GM12873 (cell line): ENCODE results near the gene PRMT1.

Experiments used
- TF ChIP-seq, protein P1 (sequence below): IDR thresholded peaks from 2 replicates; pipeline ENCODE4 v1.5.1; 2012; ENCODE audit warnings: low read depth, mild to moderate bottlenecking, moderate library complexity, low read length, control low read depth; ENCODE audit not compliant: insufficient read depth; ENCODE audit errors: missing control alignments

The PRMT1 gene

DNA sequence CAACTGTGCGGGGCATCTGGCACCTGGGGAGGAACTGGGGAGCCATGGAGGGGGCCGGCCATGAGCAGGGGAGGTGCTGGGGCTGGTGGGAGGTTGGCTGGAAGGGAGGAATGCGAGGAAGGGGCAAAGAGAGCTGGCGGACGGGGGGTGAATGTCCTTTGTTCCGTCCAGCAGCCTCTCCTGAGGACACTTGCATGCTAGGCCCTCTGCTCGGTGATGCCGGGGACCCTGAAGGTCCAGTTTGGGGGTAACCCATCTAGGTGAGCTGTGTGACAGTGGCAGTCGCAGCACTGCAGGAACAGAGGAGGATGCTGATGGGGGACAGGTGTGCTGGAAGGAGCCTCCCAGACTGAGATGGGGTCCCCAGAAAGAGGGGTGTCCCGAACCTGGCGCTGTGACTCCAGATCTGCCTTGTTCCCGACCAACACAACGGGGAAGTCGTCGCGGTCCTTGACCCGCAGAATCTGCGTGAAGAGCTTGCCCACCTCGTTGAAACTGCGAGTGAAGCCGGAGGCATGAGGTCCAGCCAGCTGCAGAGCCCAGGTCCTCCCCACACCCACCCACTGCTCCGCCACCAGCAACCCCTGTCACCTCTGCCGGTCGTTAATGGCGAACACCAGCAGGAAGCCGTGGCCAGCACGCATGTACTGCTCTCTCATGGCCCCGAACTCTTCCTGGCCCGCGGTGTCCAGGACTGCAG lies 40.7 kb upstream of the PRMT1 start:
- TF ChIP-seq, protein P1, sequence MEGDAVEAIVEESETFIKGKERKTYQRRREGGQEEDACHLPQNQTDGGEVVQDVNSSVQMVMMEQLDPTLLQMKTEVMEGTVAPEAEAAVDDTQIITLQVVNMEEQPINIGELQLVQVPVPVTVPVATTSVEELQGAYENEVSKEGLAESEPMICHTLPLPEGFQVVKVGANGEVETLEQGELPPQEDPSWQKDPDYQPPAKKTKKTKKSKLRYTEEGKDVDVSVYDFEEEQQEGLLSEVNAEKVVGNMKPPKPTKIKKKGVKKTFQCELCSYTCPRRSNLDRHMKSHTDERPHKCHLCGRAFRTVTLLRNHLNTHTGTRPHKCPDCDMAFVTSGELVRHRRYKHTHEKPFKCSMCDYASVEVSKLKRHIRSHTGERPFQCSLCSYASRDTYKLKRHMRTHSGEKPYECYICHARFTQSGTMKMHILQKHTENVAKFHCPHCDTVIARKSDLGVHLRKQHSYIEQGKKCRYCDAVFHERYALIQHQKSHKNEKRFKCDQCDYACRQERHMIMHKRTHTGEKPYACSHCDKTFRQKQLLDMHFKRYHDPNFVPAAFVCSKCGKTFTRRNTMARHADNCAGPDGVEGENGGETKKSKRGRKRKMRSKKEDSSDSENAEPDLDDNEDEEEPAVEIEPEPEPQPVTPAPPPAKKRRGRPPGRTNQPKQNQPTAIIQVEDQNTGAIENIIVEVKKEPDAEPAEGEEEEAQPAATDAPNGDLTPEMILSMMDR, result no peak

DNA sequence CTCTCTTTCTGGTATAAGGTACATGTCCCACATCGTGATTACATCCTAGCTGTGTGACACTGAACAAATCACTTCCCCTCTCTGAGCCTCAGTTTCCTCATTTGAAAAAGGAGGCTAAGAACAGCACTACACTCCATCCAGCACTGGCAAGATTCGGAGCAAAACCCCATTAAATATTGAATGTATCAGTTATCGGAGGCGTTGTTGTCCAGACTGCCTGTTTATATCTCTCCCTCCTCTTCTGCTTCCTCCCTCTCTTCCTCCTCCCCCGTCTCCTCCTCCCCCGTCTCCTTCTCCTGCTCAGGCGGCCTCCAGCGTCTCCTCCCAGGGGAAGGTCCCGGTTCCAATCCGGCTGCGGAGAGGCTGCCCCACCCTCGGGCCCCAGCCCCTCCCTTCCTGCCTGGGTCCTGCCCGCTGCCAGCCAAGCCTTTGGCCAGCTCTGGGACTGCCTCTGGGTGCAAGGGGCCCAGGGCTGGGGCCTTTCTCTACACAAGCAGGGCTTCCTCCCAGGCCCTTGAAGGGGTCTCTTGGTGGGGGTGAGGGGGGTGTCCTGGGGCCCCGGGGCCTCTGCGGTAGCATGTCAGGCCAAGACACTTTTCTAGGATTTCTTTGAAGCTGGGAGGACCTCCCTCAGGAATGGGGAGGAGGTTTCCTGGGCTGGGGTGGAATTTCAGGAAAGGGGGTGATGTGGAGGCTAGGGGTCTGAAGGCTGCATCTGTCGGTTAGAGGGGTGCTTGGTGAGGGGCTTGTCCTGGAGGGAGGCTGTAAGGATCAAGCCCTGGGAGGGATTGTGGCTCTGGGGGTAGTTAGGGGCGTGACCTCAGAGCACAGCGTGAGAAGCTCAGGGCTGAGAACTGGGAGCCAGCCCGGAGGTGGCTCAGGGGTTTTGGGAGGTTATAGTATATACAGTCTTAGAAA lies 39.0 kb upstream of the PRMT1 start:
- TF ChIP-seq, protein P1, result no peak

DNA sequence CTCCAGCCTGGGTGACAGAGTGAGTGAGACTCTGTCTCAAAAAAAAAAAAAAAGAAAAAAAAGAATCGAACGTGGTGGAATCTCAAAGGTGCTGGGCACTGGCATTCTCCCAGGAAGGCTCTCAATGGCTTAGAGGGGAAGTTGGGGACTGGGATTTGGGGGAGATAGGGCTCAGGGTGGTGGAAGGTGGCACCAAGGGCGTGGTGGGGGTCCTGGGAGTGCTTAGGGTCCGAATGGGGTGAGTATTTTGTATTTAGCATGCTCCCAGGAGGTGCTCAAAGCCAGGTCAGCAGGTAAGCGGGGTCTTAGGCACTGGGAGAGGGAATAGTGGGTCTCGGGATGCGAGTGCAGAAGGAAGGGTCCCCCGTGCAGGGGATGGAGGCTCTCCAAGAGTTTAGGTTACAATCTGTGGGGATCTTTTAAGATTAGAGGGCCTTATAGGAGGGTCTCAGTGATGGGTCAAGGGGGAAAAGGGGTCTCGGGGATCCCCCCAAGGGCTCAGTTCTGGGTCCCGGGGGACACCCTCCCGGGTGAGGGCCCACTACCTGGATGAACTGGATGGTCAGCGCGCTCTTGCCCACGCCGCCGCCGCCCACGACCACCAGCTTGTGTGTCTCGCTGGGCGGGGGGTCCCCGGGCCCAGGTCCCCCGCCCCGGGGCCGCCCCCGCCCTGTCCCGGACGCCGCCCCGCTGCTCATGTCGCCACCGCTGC lies 37.5 kb upstream of the PRMT1 start:
- TF ChIP-seq, protein P1, result no peak

DNA sequence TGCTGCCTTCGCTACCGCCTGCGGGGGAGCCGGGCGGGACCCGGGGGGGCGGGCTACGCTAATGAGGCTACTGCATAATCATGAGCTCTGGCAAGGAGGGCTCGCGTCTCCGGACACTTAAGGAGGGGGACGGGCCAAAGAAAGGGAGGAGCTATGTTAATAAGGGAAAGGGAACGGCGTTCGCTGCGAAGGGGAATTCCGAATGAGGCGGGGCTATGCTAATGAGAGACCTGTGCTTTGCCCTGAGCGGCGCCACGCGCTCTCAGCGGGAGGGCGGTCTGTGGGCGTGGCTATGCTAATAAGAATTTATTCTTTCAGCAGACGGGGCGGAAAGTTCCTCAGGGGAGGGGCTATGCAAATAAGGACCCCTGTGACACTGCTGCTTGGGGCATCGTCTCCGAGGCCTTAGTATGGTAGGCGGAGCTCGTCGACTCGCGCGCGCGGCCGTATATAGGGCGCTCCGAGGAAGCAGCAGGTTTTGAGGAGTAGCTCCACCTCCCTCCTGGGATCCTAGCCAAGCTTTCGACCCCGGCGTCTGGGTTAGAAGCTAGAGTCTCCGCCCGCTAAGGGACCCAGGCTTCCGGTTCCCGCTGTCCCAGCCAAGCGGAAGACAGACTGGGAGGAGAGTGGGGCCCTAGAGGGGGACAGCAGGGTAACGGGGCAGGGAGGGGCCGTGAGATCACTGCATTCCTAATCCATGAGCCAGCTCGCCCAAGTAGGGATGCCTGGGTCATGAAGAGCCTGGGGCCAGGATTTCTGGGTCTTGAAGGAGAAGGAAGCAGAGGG lies 36.8 kb upstream of the PRMT1 start, which contains the start of gene RRAS:
RRAS (minus strand) TSS at position 31 of the 786 bp plus-strand sequence. CDS start 45 bp downstream, outside the sequence.
- TF ChIP-seq, protein P1, result no peak

DNA sequence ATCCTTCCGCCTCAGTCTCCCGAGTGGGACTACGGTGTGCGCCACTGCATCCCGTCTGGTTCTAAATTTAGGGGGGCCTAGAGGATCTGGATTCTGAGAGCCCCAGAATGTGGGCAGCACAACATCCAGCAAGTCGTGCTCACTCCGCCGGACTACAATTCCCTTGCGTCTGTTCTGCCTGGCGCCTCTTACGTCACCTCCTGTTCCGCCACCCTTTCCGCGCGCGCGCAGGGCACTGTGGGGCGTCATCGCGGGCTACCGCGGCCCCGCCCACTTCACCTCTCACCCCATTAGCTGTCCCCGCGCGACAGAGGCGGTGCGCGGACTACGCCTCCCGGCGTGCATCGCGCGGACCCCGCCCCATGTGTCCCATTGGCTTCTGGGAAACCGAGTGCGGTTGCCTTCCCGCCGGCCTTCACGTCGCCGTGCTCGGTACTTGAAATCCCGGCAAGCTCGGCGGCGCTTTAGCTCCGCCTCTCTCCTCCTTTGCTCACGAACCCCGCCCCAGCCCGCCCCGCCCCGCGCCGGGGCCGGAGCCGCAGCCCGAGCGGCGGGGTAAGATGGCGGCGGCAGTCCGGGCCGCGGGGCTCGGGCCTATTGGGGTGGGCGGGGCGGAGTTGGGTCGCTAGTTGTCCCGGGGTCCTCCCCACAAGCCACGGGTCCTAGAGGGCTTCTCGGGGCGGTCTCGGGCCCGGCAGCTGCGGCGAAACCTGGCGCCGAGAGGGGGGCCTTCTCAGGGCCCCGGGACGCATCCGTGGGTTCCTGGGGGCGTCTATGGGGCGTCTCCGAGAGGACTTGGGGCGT lies 35.2 kb upstream of the PRMT1 start, which contains the start of gene SCAF1:
SCAF1 (plus strand) TSS at position 522 of the 804 bp plus-strand sequence. CDS start 2,818 bp downstream, outside the sequence.
- TF ChIP-seq, protein P1, result no peak

DNA sequence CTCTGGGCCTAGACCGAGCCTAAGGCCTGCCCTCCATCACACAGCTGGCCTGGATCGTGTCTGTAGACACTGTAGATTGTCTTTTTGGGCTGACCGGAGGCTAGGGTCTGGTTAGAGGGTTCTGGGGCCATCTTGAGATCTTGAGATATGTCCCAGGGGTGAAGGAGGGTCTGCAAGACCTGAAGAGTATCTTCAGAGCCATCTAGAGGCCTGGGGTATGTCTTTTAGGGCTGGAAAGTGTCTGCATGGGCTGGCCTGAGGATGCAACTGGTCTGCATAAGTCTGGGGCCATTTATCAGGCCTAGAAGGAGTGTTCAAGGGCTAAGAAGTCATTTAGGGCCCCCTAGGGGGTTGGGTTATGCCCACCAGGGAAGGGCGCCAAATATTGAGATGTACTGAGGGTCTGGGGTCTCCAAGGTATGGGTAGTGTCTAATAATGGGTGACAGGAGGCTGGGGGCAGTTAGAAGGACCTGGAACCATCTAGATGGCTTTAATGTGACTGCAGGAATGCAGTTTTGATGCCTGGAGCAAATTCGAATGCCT lies 34.5 kb upstream of the PRMT1 start:
- TF ChIP-seq, protein P1, result no peak
